Urinary bladder (tissue), 4 donors: ENCODE data around the gene MED26. TPM values are rescaled to one million over a fixed set of nuclear protein-coding genes. Genes with fewer than 3 reads are reported as not detected.
"Not testable (repeated sequence)": the region's sequence is repeated elsewhere in the genome, so short reads cannot be mapped to it uniquely, and the experiment has no call there.

Source experiments
- DNase-seq: peaks from one replicate; pipeline ENCODE4 v3.0.0-alpha.2; 2015; ENCODE audit errors: extremely low spot score
- H3K27ac ChIP-seq: one replicate; pipeline ENCODE4 v1.5.1; 2013; ENCODE audit warnings: low read depth, mild to moderate bottlenecking, moderate library complexity
- H3K36me3 ChIP-seq: one replicate; pipeline ENCODE4 v1.6.1; 2013; ENCODE audit warnings: mild to moderate bottlenecking, moderate library complexity; ENCODE audit not compliant: insufficient read depth
- H3K4me1 ChIP-seq: one replicate; pipeline ENCODE4 v1.6.1; 2013; ENCODE audit warnings: mild to moderate bottlenecking, moderate library complexity; ENCODE audit not compliant: insufficient read depth
- H3K4me3 ChIP-seq: one replicate; pipeline ENCODE4 v1.5.1; 2013; ENCODE audit warnings: low read depth, low read length
- WGBS: extraction: QIAGEN DNeasy Blood & Tissue Kit; methylation state at CpG from one replicate; pipeline ENCODE4 v1.1.7; 2013; 5-methylcytosine and 5-hydroxymethylcytosine counted together
- polyA plus RNA-seq: library from polyadenylated mRNA; stranded (reverse); fragments of 200-250 nt; gene quantifications from one replicate; pipeline ENCODE4 v1.2.3, GENCODE V29; 2013
- total RNA-seq: library from RNA; depleted of rRNA; stranded (reverse); fragments of >200 nt; gene quantifications from one replicate; pipeline ENCODE4 v1.2.3, GENCODE V29; 2014
- donor health status: healthy with polysubstance abuse.
- donor health status: healthy.

MED26 gene
- total and polyA plus RNA-seq, 2 donors: 3.5 to 7.6 TPM

DNA sequence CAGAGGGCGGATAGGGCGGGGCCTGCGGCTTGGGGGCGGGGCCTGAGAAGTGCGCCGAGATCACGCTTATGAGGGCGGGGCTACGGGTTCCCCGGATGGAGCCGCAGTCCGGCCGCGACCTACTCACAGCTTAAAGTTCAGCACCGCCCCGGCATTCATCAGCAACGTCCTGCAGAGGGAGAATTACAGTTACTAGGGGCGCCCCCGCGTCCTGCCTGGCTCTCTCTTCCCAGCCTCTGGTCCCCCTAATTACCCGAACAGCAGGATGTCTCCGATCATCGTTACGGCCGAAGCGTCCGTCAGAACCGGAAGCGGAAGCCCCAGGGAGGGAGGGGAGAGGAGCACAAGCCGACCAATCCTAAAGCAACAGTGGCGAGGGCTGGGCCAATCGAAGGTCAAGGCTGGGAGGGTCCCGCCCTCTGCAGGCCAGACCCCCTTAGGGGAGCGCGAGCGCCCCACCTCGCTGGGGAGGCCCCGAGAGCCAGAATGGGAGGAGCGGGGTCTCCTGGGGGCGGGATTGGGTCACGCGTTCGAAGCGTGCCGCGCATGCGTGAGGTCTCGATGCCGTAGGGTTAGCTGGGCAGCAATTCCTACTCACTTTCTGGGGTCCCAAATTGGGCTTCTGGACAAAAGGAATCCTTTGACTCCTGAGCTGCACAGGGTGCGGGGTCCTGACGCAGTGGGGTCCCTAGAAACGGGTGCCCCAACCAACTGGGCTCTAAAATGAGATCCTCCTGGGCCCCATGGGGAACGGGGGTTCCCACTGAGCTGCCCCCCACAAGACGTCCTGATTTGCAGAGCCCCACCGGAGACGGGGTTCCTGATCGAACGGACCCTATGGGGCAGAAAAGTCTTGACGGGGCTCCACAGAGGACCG lies 32.1 kb upstream of the MED26 start, which contains the start of gene SMIM7:
Gene SMIM7, minus strand, starts transcription at position 313 of the 877 bp plus-strand sequence. Its CDS starts 34 bp downstream, at position 279.
- Histone ChIP-seq H3K4me3 (peak within 1 kb of the TSS; percentile 66), H3K36me3 (peaks cover 3% of the 10 kb centered on the region), H3K27ac (peak within 1 kb of the TSS; percentile 81), H3K4me1 (no peaks in the 10 kb centered on the region)
- WGBS: under 1% methylated on average over 60 of the region's 60 CpGs
- DNase-seq: peak; percentile 98

DNA sequence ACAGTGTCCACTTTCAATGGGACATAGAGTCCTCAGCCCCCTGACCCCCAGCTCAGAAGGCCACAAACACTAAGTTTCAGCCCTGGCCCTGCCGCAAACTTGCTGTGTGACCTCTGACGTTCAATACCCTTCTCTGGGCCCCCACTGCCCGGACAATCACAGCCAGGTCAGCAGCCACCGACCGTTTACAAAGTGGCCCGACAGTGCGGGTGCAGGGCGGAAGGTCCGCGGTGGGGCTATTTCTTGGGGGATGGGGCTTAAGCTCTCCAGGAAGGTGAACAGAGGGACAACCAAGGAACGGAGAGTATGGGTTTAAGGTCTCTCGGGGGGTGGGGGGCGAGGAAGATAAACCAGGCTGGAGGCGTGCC lies 31.4 kb upstream of the MED26 start:
- 2% methylated on average over 14 of the region's 14 CpGs for WGBS
- peaks cover 4% of the 10 kb centered on the region for H3K36me3 ChIP-seq
- no peaks in the 10 kb centered on the region for H3K4me1 ChIP-seq
- H3K27ac ChIP-seq: no peak overlapping the region
- DNase-seq: no peak
- peak overlapping the region; percentile 66 for H3K4me3 ChIP-seq

DNA sequence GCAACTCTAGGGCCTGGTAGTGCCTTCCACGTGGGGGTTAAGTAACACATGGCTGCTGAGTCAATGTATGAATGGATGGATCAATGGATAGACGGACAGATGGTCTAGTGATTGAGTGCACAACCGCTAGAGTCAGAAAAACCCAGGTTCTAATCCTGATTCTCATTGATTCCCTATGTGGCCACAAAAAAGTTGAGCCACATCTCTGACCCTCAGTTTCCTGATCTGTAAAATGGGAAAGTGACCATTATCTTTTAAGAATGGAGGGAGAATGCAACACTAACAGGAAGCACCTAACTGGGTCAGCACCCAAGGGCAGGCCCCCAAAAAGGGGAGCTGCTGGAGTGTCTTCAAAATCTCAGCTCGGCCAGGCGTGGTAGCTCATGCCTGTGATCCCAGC lies 29.4 kb upstream of the MED26 start:
- Histone ChIP-seq H3K4me3 (no peak overlapping the region), H3K36me3 (peaks cover 7% of the 10 kb centered on the region), H3K27ac (no peak overlapping the region), H3K4me1 (no peaks in the 10 kb centered on the region)
- WGBS: 93% methylated on average over 5 of the region's 5 CpGs
- DNase-seq: no peak

DNA sequence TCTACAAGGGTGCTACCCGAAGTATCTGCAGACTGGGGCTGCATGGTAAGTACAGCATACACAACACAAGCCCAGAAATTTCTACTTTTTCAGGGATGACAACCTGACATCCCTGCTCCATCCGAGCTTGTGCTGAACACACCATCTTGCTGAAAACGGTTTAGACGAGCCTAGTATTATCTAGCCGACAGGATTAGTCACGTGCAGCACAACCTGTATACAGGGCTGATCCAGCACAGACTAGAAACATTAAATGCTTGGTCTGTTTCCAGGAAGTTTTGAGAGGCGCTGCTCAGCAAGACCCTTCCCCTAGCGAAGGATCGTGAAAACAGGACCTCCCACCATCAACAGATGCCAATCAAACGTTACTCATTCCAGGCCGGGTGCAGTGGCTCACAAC lies 27.7 kb upstream of the MED26 start:
- no peaks in the 10 kb centered on the region for H3K4me1 ChIP-seq
- peaks cover 7% of the 10 kb centered on the region for H3K36me3 ChIP-seq
- no peak for DNase-seq
- H3K4me3 ChIP-seq: no peak overlapping the region
- no peak overlapping the region for H3K27ac ChIP-seq
- WGBS: 80% methylated on average over 11 of the region's 11 CpGs

DNA sequence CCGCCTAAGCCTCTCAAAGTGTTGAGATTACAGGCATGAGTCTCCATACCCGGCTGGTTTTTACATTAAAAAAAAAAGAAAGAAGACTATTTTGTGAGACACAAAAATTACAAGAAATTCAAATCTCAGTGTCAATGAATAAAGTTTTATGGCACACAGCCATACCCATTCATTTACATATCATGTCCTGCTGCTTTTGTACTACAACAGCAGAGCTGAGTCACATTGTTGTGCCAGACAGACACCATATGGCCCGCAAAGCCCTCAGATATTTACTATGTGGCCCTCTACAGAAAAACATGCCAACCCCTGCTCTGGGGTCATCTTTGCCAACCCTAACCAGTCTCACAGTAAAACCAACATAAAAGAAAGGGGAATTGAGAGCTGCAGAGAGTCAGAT lies 26.6 kb upstream of the MED26 start:
- H3K36me3 ChIP-seq: peaks cover 7% of the 10 kb centered on the region
- no peaks in the 10 kb centered on the region for H3K4me1 ChIP-seq
- DNase-seq: no peak
- WGBS: 90% methylated on average over 3 of the region's 3 CpGs
- H3K4me3 ChIP-seq: no peak overlapping the region
- no peak overlapping the region for H3K27ac ChIP-seq

DNA sequence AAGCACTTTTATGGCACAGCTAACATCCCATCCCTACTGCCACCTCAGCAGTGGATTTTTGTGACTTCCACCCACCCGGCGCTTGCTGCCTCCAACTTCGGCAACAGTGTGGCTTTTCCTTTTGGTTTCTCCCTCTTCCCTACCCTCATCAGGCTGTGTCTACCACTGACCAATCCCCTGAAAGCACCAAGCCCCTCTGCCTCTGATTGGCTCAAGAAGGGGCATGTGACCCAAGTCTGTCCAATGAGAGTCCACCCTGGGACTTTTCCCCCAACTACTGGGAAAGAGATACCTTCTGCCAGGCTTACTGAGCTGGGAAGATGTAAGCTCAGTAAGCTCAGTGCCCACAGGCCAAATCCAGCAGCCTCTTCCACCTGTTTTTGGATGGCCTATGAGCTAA lies 26.1 kb upstream of the MED26 start:
- H3K4me3 ChIP-seq: no peak overlapping the region
- H3K36me3 ChIP-seq: peaks cover 7% of the 10 kb centered on the region
- H3K4me1 ChIP-seq: no peaks in the 10 kb centered on the region
- DNase-seq: no peak
- H3K27ac ChIP-seq: no peak overlapping the region
- WGBS: 95% methylated on average over 3 of the region's 3 CpGs

DNA sequence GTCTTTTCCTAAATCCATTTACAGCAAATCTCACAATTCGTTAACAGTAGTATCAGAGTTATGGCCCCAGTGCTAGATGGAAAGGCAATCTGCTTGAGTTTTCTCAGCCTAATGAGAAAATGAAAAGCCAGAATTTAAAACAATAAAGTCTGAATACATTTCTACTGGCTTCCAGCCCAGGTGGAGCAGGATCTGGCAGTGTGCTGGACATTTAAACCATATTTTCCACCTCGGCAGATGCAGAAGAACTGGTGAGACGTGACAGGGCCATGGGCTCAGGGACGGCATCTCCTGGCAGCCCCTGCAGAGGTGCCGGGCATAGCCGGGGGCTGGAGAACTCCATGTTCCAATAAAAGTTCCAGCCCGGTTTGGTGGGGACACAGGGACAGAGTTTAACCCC lies 24.9 kb upstream of the MED26 start:
- 61% methylated on average over 7 of the region's 7 CpGs for WGBS

DNA sequence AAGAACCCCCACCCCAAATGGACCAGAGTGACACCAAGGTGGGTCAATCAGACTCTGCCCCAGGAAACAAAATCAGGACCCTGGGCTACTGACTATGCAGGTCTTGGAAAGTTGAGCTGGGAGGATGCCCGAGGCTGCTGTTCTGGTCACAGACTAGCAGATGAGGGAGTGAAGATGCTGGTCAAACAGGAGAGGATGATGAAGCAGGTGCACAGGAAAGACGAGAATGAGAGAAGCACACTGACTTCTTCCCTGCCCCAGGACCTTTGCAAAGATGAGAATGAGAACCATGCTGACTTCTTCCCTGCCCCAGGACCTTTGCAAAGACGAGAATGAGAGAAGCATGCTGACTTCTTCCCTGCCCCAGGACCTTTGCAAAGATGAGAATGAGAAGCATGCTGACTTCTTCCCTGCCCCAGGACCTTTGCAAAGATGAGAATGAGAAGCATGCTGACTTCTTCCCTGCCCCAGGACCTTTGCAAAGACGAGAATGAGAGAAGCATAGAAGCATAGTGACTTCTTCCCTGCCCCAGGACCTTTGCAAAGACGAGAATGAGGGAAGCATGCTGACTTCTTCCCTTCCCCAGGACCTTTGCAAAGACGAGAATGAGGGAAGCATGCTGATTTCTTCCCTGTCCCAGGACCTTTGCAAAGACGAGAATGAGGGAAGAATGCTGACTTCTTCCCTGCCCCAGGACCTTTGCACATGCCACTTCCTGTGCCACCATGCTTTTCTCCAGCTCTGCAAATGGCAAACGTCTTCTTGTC lies 23.6 kb upstream of the MED26 start:
- 92% methylated on average over 8 of the region's 8 CpGs for WGBS
- not testable (repeated sequence) for H3K27ac ChIP-seq, H3K4me1 ChIP-seq, DNase-seq, H3K36me3 ChIP-seq, H3K4me3 ChIP-seq

More for the DNA sequence above, 24.9 kb upstream of the MED26 start:
- Histone ChIP-seq H3K36me3 (peaks cover 5% of the 10 kb centered on the region), H3K27ac (no peak overlapping the region), H3K4me3 (no peak overlapping the region), H3K4me1 (no peaks in the 10 kb centered on the region)
- no peak for DNase-seq

DNA sequence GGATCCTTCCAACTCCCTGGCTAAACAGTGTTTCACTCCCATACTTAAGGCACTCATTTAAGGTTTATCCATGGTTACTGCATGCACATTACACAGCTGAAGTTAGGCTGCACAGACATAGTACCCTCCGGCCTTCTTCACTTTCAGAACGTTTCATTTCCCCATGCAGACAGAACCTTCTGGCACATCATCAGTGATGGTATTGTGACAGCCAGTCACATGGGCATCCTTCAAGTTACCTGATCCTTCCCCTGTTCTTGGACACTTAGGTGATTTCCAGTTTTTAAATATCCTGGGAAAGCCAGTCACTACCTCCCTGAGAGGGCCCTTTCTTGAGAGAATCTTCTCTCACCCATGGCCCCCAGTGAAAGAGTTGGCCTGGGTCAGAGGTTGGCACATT lies 22.8 kb upstream of the MED26 start:
- H3K27ac ChIP-seq: no peak overlapping the region
- no peak for DNase-seq
- WGBS: 82% methylated on average over 2 of the region's 2 CpGs
- H3K4me1 ChIP-seq: no peaks in the 10 kb centered on the region
- peaks cover 5% of the 10 kb centered on the region for H3K36me3 ChIP-seq
- no peak overlapping the region for H3K4me3 ChIP-seq

DNA sequence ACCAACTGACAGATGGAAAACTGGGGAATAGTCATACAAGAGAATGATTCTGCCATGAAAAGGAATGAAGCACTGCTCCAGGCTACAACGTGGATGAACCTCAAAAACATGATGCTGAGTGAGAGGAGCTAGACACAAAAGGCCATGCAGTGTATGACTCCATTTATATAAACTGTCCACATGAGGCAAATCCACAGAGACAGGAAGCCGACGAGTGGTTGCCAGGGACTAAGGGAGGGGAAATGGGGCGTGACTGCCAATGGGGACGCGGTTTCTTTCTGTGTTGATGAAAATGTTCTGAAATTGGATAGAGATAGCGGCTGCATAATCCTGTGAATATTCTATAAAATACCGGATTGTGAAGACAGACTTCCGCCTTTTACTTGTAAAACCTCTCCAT lies 21.7 kb upstream of the MED26 start:
- 62% methylated on average over 9 of the region's 9 CpGs for WGBS
- no peak overlapping the region for H3K4me3 ChIP-seq
- no peaks in the 10 kb centered on the region for H3K4me1 ChIP-seq
- no peak for DNase-seq
- H3K36me3 ChIP-seq: peaks cover 4% of the 10 kb centered on the region
- H3K27ac ChIP-seq: no peak overlapping the region

DNA sequence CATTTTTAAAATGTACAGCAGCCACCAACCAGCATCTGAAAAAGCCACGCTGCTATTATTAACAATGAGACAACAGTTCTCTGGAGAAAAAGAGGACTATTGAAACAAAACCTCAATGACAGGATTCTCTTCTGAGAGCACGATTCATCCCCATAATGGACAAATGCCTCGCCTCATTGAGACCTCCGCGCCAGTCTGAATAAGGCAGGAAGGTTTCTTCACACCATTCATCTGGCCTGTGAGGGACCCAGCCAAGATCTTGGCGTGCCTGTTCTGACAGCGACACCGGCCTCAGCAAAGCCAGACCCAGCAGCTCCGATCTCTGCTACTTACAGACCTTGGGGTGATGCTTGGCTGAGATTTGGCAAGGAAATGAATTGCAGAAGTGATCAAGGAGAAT lies 17.1 kb upstream of the MED26 start:
- no peak overlapping the region for H3K27ac ChIP-seq
- DNase-seq: no peak
- no peaks in the 10 kb centered on the region for H3K4me1 ChIP-seq
- WGBS: 90% methylated on average over 9 of the region's 9 CpGs
- peaks cover 5% of the 10 kb centered on the region for H3K36me3 ChIP-seq
- H3K4me3 ChIP-seq: no peak overlapping the region

DNA sequence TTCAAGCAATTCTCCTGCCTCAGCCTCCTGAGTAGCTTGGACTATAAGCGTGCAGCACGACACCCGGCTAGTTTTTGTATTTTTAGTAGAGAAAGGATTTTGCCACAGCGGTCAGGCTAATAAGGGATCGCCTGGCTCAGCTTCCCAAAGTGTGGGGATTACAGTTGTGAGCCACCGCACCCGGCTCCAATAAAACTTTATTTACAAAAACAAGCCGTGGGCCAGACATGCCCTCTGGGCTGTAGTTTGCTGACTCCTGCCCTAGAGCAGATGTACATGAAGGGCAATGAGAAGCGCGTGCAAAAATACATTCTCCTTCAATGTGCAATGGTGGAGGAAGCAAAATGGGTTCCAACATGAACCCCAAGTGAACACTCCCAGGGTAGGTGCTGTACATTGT lies 13.7 kb upstream of the MED26 start:
- 97% methylated on average over 10 of the region's 10 CpGs for WGBS
- no peak overlapping the region for H3K4me3 ChIP-seq
- H3K36me3 ChIP-seq: peaks cover 5% of the 10 kb centered on the region
- no peak for DNase-seq
- no peak overlapping the region for H3K27ac ChIP-seq
- no peaks in the 10 kb centered on the region for H3K4me1 ChIP-seq

DNA sequence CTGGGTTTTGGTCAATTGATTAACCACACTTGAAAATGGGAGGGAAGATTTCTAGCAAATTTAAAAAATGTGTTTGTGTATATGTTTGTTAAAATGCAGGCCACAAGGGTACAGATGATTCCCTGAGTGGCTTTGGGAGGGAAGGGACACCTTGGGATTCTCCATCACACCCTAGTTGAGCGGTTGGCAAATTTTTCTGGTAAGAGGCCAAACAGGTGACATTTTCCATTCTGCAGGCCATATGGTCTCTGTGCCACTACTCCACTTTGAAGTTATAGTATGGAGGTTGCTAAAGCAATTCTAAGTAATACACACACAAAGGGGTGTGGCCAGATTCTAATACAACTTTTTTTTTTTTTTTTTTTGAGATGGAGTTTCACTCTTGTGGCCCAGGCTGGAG lies 12.9 kb upstream of the MED26 start:
- Histone ChIP-seq H3K27ac (no peak overlapping the region), H3K4me3 (no peak overlapping the region), H3K36me3 (peaks cover 5% of the 10 kb centered on the region), H3K4me1 (no peaks in the 10 kb centered on the region)
- 95% methylated on average over 1 of the region's 1 CpG for WGBS
- DNase-seq: no peak

DNA sequence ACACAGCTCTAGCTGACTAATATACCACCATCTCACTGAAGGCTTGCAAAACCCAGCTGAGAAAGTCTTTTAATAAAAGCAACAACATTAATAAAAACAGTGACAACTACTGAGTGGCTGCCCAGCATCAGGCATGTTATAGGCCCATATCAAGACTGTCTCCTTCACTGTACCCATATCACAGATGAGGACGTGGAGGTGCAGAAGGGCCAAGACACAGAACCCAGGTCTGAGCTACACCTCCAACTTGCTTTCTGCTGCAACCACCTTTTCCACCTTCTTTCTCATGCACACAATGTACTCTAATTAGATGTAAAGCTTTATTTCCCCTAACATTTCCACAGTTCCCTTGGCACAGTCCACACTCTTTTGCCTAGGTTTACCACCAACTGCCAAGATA lies 10.7 kb upstream of the MED26 start:
- WGBS: 94% methylated on average over 1 of the region's 1 CpG

More for the DNA sequence above, 10.7 kb upstream of the MED26 start:
- peaks cover 5% of the 10 kb centered on the region for H3K36me3 ChIP-seq
- no peak for DNase-seq
- no peak overlapping the region for H3K4me3 ChIP-seq
- no peaks in the 10 kb centered on the region for H3K4me1 ChIP-seq
- no peak overlapping the region for H3K27ac ChIP-seq
